Spleen (tissue), 11 donors: ENCODE measurements around the gene PDLIM7. TPM values are rescaled to one million over a fixed set of nuclear protein-coding genes. Genes with fewer than 3 reads are reported as not detected.

ENCODE experiments used
- DNase-seq: peaks from one replicate; pipeline ENCODE4 v3.0.0-alpha.2; 2020
- H3K27ac ChIP-seq, 8 donors: fragments of 200-600 bp; sonication (generic) in 7 of 8; 1 replicate in 4 of 8; 2 replicates in 4 of 8; pipeline versions ENCODE4 v1.5.0 to v1.8.0; 2016 to 2021; ENCODE audit warnings: inconsistent platforms in 4 of 8, mild to moderate bottlenecking in 4 of 8, moderate library complexity in 1 of 8
- H3K27me3 ChIP-seq, 7 donors: fragments of 200-600 bp; sonication (generic) in 6 of 7; replicated peaks in 1 of 7; 1 replicate in 4 of 7; 2 replicates in 3 of 7; pipeline versions ENCODE4 v1.5.0 to v1.8.0; 2016 to 2021; ENCODE audit warnings: inconsistent platforms in 3 of 7, mild to moderate bottlenecking in 1 of 7
- H3K36me3 ChIP-seq, 6 donors: fragments of 200-600 bp; sonication (generic) in 5 of 6; 1 replicate in 4 of 6; 2 replicates in 2 of 6; pipeline versions ENCODE4 v1.5.0 to v1.8.0; 2016 to 2021; ENCODE audit warnings: inconsistent platforms in 2 of 6
- H3K4me1 ChIP-seq, 6 donors: fragments of 200-600 bp; sonication (generic) in 5 of 6; 1 replicate in 3 of 6; 2 replicates in 3 of 6; pipeline versions ENCODE4 v1.5.0 to v1.8.0; 2016 to 2021; ENCODE audit warnings: inconsistent platforms in 3 of 6
- H3K4me3 ChIP-seq, 8 donors: fragments of 200-600 bp; sonication (generic) in 7 of 8; 1 replicate in 4 of 8; 2 replicates in 4 of 8; pipeline versions ENCODE4 v1.5.0 to v1.8.0; 2016 to 2021; ENCODE audit warnings: inconsistent platforms in 4 of 8, mild to moderate bottlenecking in 4 of 8, moderate library complexity in 2 of 8
- H3K9me3 ChIP-seq, 8 donors: fragments of 200-600 bp; sonication (generic) in 7 of 8; 1 replicate in 4 of 8; 2 replicates in 4 of 8; pipeline versions ENCODE4 v1.5.0 to v1.8.0; 2016 to 2021; ENCODE audit warnings: inconsistent platforms in 4 of 8
- CTCF ChIP-seq, 11 experiments: fragments of 200-600 bp in 7 of 11; fragments of 450-650 bp in 4 of 11; sonication (generic) in 4 of 11; IDR thresholded peaks in 8 of 11; conservative IDR thresholded peaks in 3 of 11; 1 replicate in 7 of 11; 2 replicates in 4 of 11; pipeline versions ENCODE4 v1.4.0 to v1.8.0; 2016 to 2021; ENCODE audit warnings: antibody characterized with exemption in 11 of 11, inconsistent platforms in 4 of 11, mild to moderate bottlenecking in 1 of 11
- POLR2A ChIP-seq, 3 donors: fragments of 450-650 bp; IDR thresholded peaks; one replicate each; pipeline ENCODE4 v1.5.1; 2017; ENCODE audit warnings: antibody characterized with exemption in 3 of 3, mild to moderate bottlenecking in 1 of 3
- POLR2AphosphoS5 ChIP-seq, 3 donors: sonication (generic); formaldehyde crosslinking; IDR thresholded peaks; one replicate each; pipeline ENCODE4 v1.5.1; 2017; ENCODE audit warnings: antibody characterized with exemption in 3 of 3
- WGBS, 5 donors: extraction: QIAGEN DNeasy Blood & Tissue Kit in 3 of 5; methylation state at CpG; one replicate each; pipeline versions ENCODE4 v1.1.5 to v1.1.7; 2013 to 2018; 5-methylcytosine and 5-hydroxymethylcytosine counted together
- intact Hi-C: fragments of 100-400 bp; cut with DNase I; formaldehyde crosslinking; loops from one replicate; pipeline ENCODE4 v1.15.0; 2023; ENCODE audit warnings: low total_unique reads
- polyA plus RNA-seq, 3 donors: library from polyadenylated mRNA; stranded (reverse); fragments of 200-250 nt; gene quantifications; one replicate each; pipeline ENCODE4 v1.2.1, GENCODE V29; 2013
- total RNA-seq, 7 donors: library from RNA; depleted of rRNA in 3 of 7; stranded (reverse); fragments of >200 nt in 3 of 7; fragmentation: NEBNext Ultra II Directional in 4 of 7; extraction: Animal tissue kit (Norgen Biotek cat#: 25700) in 4 of 7; gene quantifications; one replicate each; pipeline versions ENCODE4 v1.1.0 to v1.2.1, GENCODE V29; 2016 to 2021
- donor health status: healthy with polysubstance abuse.
- donor health status: DM: no; HTN: no; CAD: no; lungs with moderate emphysema.
- donor health status: DM: no; HTN: no; CAD: no.
- donor health status: Bipolar disorder and iron deficiency.
- donor health status: healthy.
- donor health status: DM: no; HTN: no; CAD: no.
- donor health status: DM: yes; HTN: yes; CAD: no.

The PDLIM7 gene
- total and polyA plus RNA-seq, 10 donors, result 42.5 to 220 (median 85.1) TPM

DNA sequence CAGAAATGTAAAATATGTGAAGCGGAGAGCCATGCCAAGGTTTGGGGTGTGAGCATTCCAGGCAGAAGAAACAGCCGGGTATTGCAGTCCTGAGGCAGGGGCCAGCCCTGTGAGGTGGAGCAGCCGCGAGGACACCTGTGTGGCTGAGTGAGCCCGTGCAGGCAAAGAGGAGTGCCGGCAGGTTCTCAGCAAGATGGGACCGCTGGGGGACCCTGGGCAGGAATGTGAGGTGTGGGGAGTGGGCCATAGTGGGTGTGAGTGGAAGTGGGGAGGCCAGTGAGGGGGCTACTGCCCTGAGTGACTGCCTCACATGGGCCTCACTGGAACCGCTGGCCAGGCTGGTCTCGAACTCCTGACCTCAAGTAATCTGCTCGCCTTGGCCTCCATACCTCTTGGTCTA lies 58.9 kb downstream of the PDLIM7 start:
- H3K36me3 ChIP-seq, result peaks cover 12 to 100% (median 94%) of the 10 kb centered on the region in 6 donors
- no peaks in the 10 kb centered on the region for H3K9me3 ChIP-seq
- WGBS, 5 donors, result 89 to 96% (median 95%) methylated on average over 10 of the region's 10 CpGs
- no peak for DNase-seq
- peak overlapping the region in 3 of 8 donors; percentile 9 to 42 (median 28) for H3K27ac ChIP-seq
- TF ChIP-seq CTCF (IDR thresholded peaks at IDR 0.05 in 8 of 11, conservative IDR thresholded peaks at IDR 0.05 in 3 of 11), result no peak
- TF ChIP-seq POLR2AphosphoS5 (IDR thresholded peaks at IDR 0.05), result peak; percentile 51 to 81 (median 52)
- intact Hi-C loops, result no loop called here
- H3K4me3 ChIP-seq, result no peak overlapping the region
- peaks cover 0 to 97% (median 30%) of the 10 kb centered on the region in 6 donors for H3K4me1 ChIP-seq
- no peaks in the 10 kb centered on the region for H3K27me3 ChIP-seq

- WGBS, 5 donors, result 75 to 86% (median 81%) methylated on average over 4 of the region's 4 CpGs
- TF ChIP-seq POLR2AphosphoS5 (IDR thresholded peaks at IDR 0.05), result no peak
- TF ChIP-seq POLR2A (IDR thresholded peaks at IDR 0.05), result no peak
- TF ChIP-seq CTCF (IDR thresholded peaks at IDR 0.05 in 8 of 11, conservative IDR thresholded peaks at IDR 0.05 in 3 of 11), result no peak
Measured at GRCh38 chr5:177437623-177438022, 59.8 kb downstream of the PDLIM7 start.

DNA sequence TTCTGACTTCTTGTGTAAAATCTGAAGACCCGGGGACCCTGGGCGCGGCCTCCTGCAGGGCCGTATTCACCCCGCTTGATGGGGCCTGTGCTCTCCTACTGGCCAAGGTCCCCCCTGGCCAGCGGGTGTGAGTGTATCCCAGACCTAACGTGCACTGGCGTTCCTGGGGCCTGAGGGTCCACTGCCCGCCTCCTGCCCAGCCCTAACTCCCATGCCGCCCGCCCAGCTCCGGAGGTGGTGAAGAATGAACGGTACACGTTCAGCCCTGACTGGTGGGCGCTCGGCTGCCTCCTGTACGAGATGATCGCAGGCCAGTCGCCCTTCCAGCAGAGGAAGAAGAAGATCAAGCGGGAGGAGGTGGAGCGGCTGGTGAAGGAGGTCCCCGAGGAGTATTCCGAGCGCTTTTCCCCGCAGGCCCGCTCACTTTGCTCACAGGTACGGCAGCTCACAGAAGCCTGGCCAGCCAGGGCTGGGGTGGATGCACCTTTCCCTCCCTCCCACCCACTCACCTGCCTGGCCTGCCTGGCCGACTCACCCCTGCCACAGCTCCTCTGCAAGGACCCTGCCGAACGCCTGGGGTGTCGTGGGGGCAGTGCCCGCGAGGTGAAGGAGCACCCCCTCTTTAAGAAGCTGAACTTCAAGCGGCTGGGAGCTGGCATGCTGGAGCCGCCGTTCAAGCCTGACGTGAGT lies 61.4 kb downstream of the PDLIM7 start:
- Histone ChIP-seq H3K4me1 (peaks cover 25 to 98% (median 47%) of the 10 kb centered on the region in 6 donors), H3K36me3 (peaks cover 12 to 100% (median 87%) of the 10 kb centered on the region in 6 donors), H3K4me3 (no peak overlapping the region), H3K27ac (peak overlapping the region in 3 of 8 donors; percentile 35 to 99 (median 99)), H3K27me3 (no peaks in the 10 kb centered on the region), H3K9me3 (no peaks in the 10 kb centered on the region)
- no peak for DNase-seq
- TF ChIP-seq POLR2AphosphoS5 (IDR thresholded peaks at IDR 0.05) (peak in 2 of 3 donors; percentile 27 to 71), CTCF (IDR thresholded peaks at IDR 0.05 in 8 of 11, conservative IDR thresholded peaks at IDR 0.05 in 3 of 11) (no peak), POLR2A (IDR thresholded peaks at IDR 0.05) (no peak)
- intact Hi-C loops, result no loop called here
- WGBS, 5 donors, result 94 to 97% (median 95%) methylated on average over 34 to 37 of the region's 37 CpGs

More at GRCh38 chr5:177437623-177438022, 59.8 kb downstream of the PDLIM7 start:
- Histone ChIP-seq H3K4me1 (peaks cover 8 to 97% (median 35%) of the 10 kb centered on the region in 6 donors), H3K9me3 (no peaks in the 10 kb centered on the region), H3K4me3 (no peak overlapping the region), H3K27me3 (no peaks in the 10 kb centered on the region), H3K36me3 (peaks cover 12 to 100% (median 97%) of the 10 kb centered on the region in 6 donors), H3K27ac (peak overlapping the region in 2 of 8 donors; percentile 35 to 36)
- intact Hi-C loops, result no loop called here
- DNase-seq, result no peak

DNA sequence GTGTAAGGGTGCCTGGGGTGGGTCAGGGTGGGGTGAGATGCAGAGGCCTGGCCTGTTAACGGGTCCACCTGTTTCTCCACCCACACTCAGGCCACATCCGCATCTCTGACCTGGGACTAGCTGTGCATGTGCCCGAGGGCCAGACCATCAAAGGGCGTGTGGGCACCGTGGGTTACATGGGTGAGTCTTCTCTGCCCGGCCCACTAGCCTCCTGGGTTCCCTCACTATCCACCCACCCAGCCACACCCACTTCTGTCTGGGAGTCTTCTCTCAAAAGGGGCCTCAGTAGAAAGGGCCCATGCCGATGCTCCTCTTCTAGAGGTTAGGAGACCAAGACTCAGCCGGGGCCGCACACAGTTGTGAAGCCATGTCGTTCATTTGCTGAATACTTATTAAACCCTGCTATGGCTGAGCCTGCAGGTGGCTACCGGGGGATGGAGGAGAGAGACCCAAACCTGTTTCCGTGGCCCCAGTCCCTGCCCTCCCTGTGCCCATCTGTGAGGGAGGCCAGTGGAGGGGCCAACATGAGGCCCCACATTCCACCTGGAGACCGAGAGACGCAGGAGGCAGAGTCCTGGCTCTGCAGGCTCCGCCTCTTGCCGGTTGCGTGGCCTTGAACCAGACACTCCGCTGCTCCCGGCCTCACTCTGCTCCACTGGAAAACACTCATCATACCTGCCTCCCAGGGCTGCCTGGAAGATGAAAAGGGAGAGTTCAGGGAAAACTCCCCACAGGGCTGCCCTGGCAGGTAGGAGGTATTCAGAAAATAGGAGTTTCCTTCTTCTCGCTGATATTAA lies 62.3 kb downstream of the PDLIM7 start:
- 90 to 94% (median 91%) methylated on average over 17 to 20 of the region's 20 CpGs for WGBS, 5 donors
- DNase-seq, result peak; percentile 76

More for the DNA sequence above, 62.3 kb downstream of the PDLIM7 start:
- no peak overlapping the region for H3K4me3 ChIP-seq
- peak overlapping the region in 4 of 8 donors; percentile 96 to 99 (median 99) for H3K27ac ChIP-seq
- peaks cover 33 to 98% (median 52%) of the 10 kb centered on the region in 6 donors for H3K4me1 ChIP-seq
- H3K9me3 ChIP-seq, result no peaks in the 10 kb centered on the region
- TF ChIP-seq CTCF (IDR thresholded peaks at IDR 0.05 in 8 of 11, conservative IDR thresholded peaks at IDR 0.05 in 3 of 11) (no peak), POLR2AphosphoS5 (IDR thresholded peaks at IDR 0.05) (peak in 1 of 3 donors; percentile 2), POLR2A (IDR thresholded peaks at IDR 0.05) (no peak)
- H3K36me3 ChIP-seq, result peaks cover 12 to 100% (median 87%) of the 10 kb centered on the region in 6 donors
- no peaks in the 10 kb centered on the region for H3K27me3 ChIP-seq
- intact Hi-C loops, result no loop called here
